GM12878 (cell line): ENCODE measurements around the gene POLA1. TPM values are rescaled to one million over a fixed set of nuclear protein-coding genes. Genes with fewer than 3 reads are reported as not detected.

Source experiments
- ATAC-seq: fragments of 200-7000 bp; cut with Tn5 transposase; 3 replicates; pipeline ENCODE4 v1.9.1; 2020; ENCODE audit warnings: mild to moderate bottlenecking, moderate library complexity
- BruUV-seq: library from RNA; stranded (reverse); fragments of 400-500 nt; replicated peaks from 2 replicates; lab custom pipeline; 2021; lab: Mats Ljungman, UMichigan
- CTCF ChIA-PET: fragments of 300-600 bp; sonication (Branson Sonifier 250); formaldehyde crosslinking; extraction: SDS; loops from one replicate; lab custom pipeline; 2021; ENCODE audit warnings: inconsistent platforms; lab: Yijun Ruan, JAX
- POLR2A ChIA-PET: fragments of 350-600 bp; formaldehyde crosslinking; extraction: SDS; loops from one replicate; lab custom pipeline; 2021; ENCODE audit warnings: inconsistent platforms; lab: Charles Lee
- RAD21 ChIA-PET: fragments of 300-600 bp; sonication (Branson Sonifier 250); formaldehyde crosslinking; loops from one replicate; lab custom pipeline; 2023; ENCODE audit warnings: antibody characterized with exemption; ENCODE audit not compliant: unreplicated experiment; lab: Charles Lee
- SMC1A ChIA-PET: fragments of 300-600 bp; sonication (Branson Sonifier 250); formaldehyde crosslinking; loops from one replicate; lab custom pipeline; 2023; ENCODE audit not compliant: unreplicated experiment, uncharacterized antibody; lab: Charles Lee
- DNase-seq: peaks from one replicate; pipeline ENCODE4 v3.0.0-alpha.2; 2011; ENCODE audit warnings: low read depth, low spot score
- FAIRE-seq: peaks from 3 replicates; lab custom pipeline; 2011; peaks lifted over from hg19 to GRCh38; lab: Jason Lieb, UNC
- H2AFZ ChIP-seq: 2 replicates; pipeline ENCODE4 v1.6.0; 2011; ENCODE audit warnings: low read depth, low read length, control low read depth; ENCODE audit not compliant: control insufficient read depth
- H3K27ac ChIP-seq: 2 replicates; pipeline ENCODE4 v1.5.1; 2011; ENCODE audit warnings: control low read depth; ENCODE audit not compliant: control insufficient read depth, insufficient read depth
- H3K27me3 ChIP-seq, 2 experiments: replicated peaks in 1 of 2; 2 replicates each; pipeline versions ENCODE4 v1.6.0 to v1.6.1; 2011; ENCODE audit warnings: low read length in 1 of 2; ENCODE audit not compliant: control insufficient read depth in 2 of 2, insufficient read depth in 2 of 2
- H3K36me3 ChIP-seq, 2 experiments: 2 replicates each; pipeline ENCODE4 v1.5.1; 2011; ENCODE audit warnings: low read length in 1 of 2; ENCODE audit not compliant: control insufficient read depth in 2 of 2, insufficient read depth in 2 of 2
- H3K4me1 ChIP-seq: 2 replicates; pipeline ENCODE4 v1.6.1; 2011; ENCODE audit warnings: mild to moderate bottlenecking, low read length, moderate library complexity, mixed read lengths; ENCODE audit not compliant: control insufficient read depth, insufficient read depth
- H3K4me2 ChIP-seq: 2 replicates; pipeline ENCODE4 v1.6.0; 2011; ENCODE audit warnings: control low read depth; ENCODE audit not compliant: control insufficient read depth, insufficient read depth
- H3K4me3 ChIP-seq: fragments of 200-600 bp; sonication (generic); 2 replicates; pipeline ENCODE4 v1.5.1; 2016
- H3K79me2 ChIP-seq: 2 replicates; pipeline ENCODE4 v1.6.0; 2011; ENCODE audit warnings: low read length; ENCODE audit not compliant: control insufficient read depth, insufficient read depth
- H3K9ac ChIP-seq: 2 replicates; pipeline ENCODE4 v1.8.0; 2011; ENCODE audit warnings: low read length, control low read depth, mixed read lengths; ENCODE audit not compliant: control insufficient read depth, insufficient read depth
- H3K9me3 ChIP-seq: replicated peaks from 3 replicates; pipeline ENCODE4 v1.5.1; 2011; ENCODE audit warnings: mild to moderate bottlenecking, low read length; ENCODE audit not compliant: control insufficient read depth, insufficient read depth
- H4K20me1 ChIP-seq: 2 replicates; pipeline ENCODE4 v1.6.0; 2011; ENCODE audit not compliant: control insufficient read depth, insufficient read depth
- BACH1 ChIP-seq: fragments of 450-650 bp; IDR thresholded peaks from 2 replicates; pipeline ENCODE4 v1.6.1; 2017; ENCODE audit warnings: mild to moderate bottlenecking, borderline replicate concordance
- CBX3 ChIP-seq: fragments of 200-600 bp; sonication (generic); IDR thresholded peaks from 2 replicates; pipeline ENCODE4 v1.6.1; 2016; ENCODE audit warnings: low read depth, borderline replicate concordance
- CREB1 ChIP-seq: IDR thresholded peaks from 2 replicates; pipeline ENCODE4 v1.6.1; 2012; ENCODE audit warnings: low read depth, mild to moderate bottlenecking, inconsistent platforms
- GABPA ChIP-seq: IDR thresholded peaks from 2 replicates; pipeline ENCODE4 v1.6.1; 2014; ENCODE audit warnings: antibody characterized with exemption, low read depth, mild to moderate bottlenecking, inconsistent platforms
- IRF4 ChIP-seq: IDR thresholded peaks from 2 replicates; pipeline ENCODE4 v1.6.1; 2011; ENCODE audit warnings: low read depth, low read length
- JUND ChIP-seq: IDR thresholded peaks from 2 replicates; pipeline ENCODE4 v1.6.1; 2012; ENCODE audit warnings: low read depth, mild to moderate bottlenecking, low read length, improper control_type of control experiment, moderate library complexity
- KLF5 ChIP-seq: fragments of 450-650 bp; IDR thresholded peaks from 2 replicates; pipeline ENCODE4 v1.6.1; 2014; ENCODE audit warnings: mild to moderate bottlenecking; ENCODE audit not compliant: partially characterized antibody
- NRF1 ChIP-seq: conservative IDR thresholded peaks from 2 replicates; pipeline ENCODE4 v1.6.1; 2011; ENCODE audit warnings: mild to moderate bottlenecking, low read depth, low read length, improper control_type of control experiment
- RB1 ChIP-seq: fragments of 450-650 bp; formaldehyde crosslinking; IDR thresholded peaks from 2 replicates; pipeline ENCODE4 v1.6.1; 2017; ENCODE audit warnings: mild to moderate bottlenecking, borderline replicate concordance
- RUNX3 ChIP-seq: IDR thresholded peaks from 2 replicates; pipeline ENCODE4 v1.6.1; 2012; ENCODE audit warnings: low read length, inconsistent platforms
- SIN3A ChIP-seq: IDR thresholded peaks from 2 replicates; pipeline ENCODE4 v1.6.1; 2012; ENCODE audit warnings: low read depth, low read length, improper control_type of control experiment
- SIX5 ChIP-seq: IDR thresholded peaks from 2 replicates; pipeline ENCODE4 v1.6.1; 2011; ENCODE audit warnings: mild to moderate bottlenecking, low read depth, low read length, moderate library complexity; ENCODE audit not compliant: severe bottlenecking
- SMC3 ChIP-seq: IDR thresholded peaks from 2 replicates; pipeline ENCODE4 v1.6.1; 2011; ENCODE audit warnings: low read length, improper control_type of control experiment, borderline replicate concordance
- SUPT20H ChIP-seq: IDR thresholded peaks from 2 replicates; pipeline ENCODE4 v1.6.1; 2011; ENCODE audit warnings: low read depth, mild to moderate bottlenecking, low read length, moderate library complexity, borderline replicate concordance; ENCODE audit not compliant: control insufficient read depth
- TAF1 ChIP-seq: IDR thresholded peaks from 2 replicates; pipeline ENCODE4 v1.6.1; 2011; ENCODE audit warnings: mild to moderate bottlenecking, low read depth, low read length, borderline replicate concordance
- ZNF207 ChIP-seq: fragments of 450-650 bp; IDR thresholded peaks from 2 replicates; pipeline ENCODE4 v1.6.1; 2014; ENCODE audit warnings: antibody characterized with exemption, mild to moderate bottlenecking, borderline replicate concordance
- WGBS: methylation state at CpG from one replicate; pipeline ENCODE4 v1.1.6; 2016; ENCODE audit warnings: low lambda C conversion rate; ENCODE audit not compliant: insufficient replicate concordance, insufficient coverage; ENCODE audit errors: missing lambda C conversion rate; 5-methylcytosine and 5-hydroxymethylcytosine counted together
- in situ Hi-C: fragments of 300-500 bp; cut with MboI; formaldehyde crosslinking; loops from 9 replicates; pipeline ENCODE4 v1.14.3; 2018; ENCODE audit warnings: mixed read lengths
- intact Hi-C: fragments of 100-400 bp; cut with micrococcal nuclease; formaldehyde crosslinking; loops from one replicate; pipeline ENCODE4 v1.14.2; 2022; ENCODE audit not compliant: unreplicated experiment
- polyA plus RNA-seq, 11 experiments: library from polyadenylated mRNA; depleted of rRNA in 4 of 11; unstranded in 6 of 11; stranded (reverse) in 5 of 11; fragments of >200 nt; fragmentation: Nextera tagmentation in 4 of 11; fragmentation: Illumina TruSeq in 1 of 11; extraction: Ambion mirVana in 4 of 11; extraction: Trizol in 1 of 11; gene quantifications; 1 replicate in 1 of 11; 2 replicates in 10 of 11; pipeline versions ENCODE4 v1.2.1 to v1.2.3, GENCODE V29; 2011 to 2016; ENCODE audit warnings: inconsistent platforms in 2 of 11, missing spikeins in 2 of 11, low read depth in 1 of 11
- total RNA-seq, 4 experiments: library from RNA; depleted of rRNA in 3 of 4; stranded (reverse); fragments of >200 nt in 3 of 4; fragmentation: Illumina TruSeq in 1 of 4; extraction: Trizol in 1 of 4; gene quantifications; 2 replicates each; pipeline versions ENCODE4 v1.2.1 to v1.2.3, GENCODE V29; 2013 to 2021
- TF ChIP-seq, protein P1 (sequence below): fragments of 450-650 bp; IDR thresholded peaks from 2 replicates; pipeline ENCODE4 v1.6.1; 2017; ENCODE audit warnings: antibody characterized with exemption, mild to moderate bottlenecking, moderate library complexity
- TF ChIP-seq, protein P2 (sequence below): fragments of 450-650 bp; conservative IDR thresholded peaks from 2 replicates; pipeline ENCODE4 v1.6.1; 2017; ENCODE audit warnings: mild to moderate bottlenecking, moderate library complexity
- TF ChIP-seq, protein P3 (sequence below): IDR thresholded peaks from 2 replicates; pipeline ENCODE4 v1.6.1; 2012; ENCODE audit warnings: low read depth, low read length, improper control_type of control experiment

Gene POLA1
- total and polyA plus RNA-seq, 10 of the 15 experiments (the other 5 are each of a cell fraction or from before 2014, with no cell fraction given): 6.5 to 34.7 (median 24.8) TPM

DNA sequence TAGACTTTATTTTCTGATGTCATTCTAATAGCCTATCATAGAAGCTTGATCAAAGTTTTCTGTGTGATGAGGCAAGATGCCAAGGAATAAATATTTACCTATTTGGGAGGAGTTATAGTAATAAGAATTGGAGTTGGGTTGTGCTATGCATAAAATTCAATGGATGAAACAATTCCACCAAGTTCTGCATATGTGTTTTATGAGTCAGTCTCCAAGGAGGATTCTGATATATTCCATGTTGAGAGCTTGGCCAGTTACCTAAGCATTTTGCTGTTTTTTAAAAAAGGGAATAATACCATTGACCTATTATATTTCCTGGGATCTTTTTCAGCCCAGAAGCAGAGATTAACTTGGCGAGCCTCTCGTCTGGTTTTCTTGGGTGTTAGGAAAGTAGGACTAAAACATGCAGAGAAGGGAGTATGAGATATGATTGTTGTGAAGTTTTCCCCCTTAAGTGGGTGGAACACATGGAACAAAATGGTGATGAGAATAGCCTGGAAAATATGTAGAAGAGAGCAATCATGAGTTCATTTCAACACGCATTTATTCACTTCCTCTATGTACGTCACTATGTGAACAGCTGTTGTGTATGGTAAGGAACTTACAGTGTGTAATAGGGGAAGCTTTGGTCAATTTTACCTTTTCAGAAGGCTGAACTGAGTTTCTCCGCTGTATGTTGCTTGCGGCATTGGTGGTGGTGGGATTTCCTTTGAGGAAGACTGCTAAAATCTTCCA, 39.2 kb downstream of the POLA1 start:
- SMC1A ChIA-PET: interaction anchor here (1.1 kb wide), 1 partner anchor 14 kb away, joined by 3 read pairs; no protein-coding TSS in a partner anchor
- ATAC-seq (no peak), FAIRE-seq (no peak), DNase-seq (no peak)
- no peak for TF ChIP-seq KLF5
- TF ChIP-seq, protein P1, sequence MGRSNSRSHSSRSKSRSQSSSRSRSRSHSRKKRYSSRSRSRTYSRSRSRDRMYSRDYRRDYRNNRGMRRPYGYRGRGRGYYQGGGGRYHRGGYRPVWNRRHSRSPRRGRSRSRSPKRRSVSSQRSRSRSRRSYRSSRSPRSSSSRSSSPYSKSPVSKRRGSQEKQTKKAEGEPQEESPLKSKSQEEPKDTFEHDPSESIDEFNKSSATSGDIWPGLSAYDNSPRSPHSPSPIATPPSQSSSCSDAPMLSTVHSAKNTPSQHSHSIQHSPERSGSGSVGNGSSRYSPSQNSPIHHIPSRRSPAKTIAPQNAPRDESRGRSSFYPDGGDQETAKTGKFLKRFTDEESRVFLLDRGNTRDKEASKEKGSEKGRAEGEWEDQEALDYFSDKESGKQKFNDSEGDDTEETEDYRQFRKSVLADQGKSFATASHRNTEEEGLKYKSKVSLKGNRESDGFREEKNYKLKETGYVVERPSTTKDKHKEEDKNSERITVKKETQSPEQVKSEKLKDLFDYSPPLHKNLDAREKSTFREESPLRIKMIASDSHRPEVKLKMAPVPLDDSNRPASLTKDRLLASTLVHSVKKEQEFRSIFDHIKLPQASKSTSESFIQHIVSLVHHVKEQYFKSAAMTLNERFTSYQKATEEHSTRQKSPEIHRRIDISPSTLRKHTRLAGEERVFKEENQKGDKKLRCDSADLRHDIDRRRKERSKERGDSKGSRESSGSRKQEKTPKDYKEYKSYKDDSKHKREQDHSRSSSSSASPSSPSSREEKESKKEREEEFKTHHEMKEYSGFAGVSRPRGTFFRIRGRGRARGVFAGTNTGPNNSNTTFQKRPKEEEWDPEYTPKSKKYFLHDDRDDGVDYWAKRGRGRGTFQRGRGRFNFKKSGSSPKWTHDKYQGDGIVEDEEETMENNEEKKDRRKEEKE: no peak
- no peak for TF ChIP-seq JUND
- TF ChIP-seq, protein P2, sequence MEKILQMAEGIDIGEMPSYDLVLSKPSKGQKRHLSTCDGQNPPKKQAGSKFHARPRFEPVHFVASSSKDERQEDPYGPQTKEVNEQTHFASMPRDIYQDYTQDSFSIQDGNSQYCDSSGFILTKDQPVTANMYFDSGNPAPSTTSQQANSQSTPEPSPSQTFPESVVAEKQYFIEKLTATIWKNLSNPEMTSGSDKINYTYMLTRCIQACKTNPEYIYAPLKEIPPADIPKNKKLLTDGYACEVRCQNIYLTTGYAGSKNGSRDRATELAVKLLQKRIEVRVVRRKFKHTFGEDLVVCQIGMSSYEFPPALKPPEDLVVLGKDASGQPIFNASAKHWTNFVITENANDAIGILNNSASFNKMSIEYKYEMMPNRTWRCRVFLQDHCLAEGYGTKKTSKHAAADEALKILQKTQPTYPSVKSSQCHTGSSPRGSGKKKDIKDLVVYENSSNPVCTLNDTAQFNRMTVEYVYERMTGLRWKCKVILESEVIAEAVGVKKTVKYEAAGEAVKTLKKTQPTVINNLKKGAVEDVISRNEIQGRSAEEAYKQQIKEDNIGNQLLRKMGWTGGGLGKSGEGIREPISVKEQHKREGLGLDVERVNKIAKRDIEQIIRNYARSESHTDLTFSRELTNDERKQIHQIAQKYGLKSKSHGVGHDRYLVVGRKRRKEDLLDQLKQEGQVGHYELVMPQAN: no peak
- no peak for TF ChIP-seq CREB1
- TF ChIP-seq RB1: no peak
- TF ChIP-seq NRF1: no peak
- no peak for TF ChIP-seq ZNF207
- TF ChIP-seq GABPA: no peak
- TF ChIP-seq SUPT20H: no peak
- no peak for TF ChIP-seq SIX5
- TF ChIP-seq, protein P3, sequence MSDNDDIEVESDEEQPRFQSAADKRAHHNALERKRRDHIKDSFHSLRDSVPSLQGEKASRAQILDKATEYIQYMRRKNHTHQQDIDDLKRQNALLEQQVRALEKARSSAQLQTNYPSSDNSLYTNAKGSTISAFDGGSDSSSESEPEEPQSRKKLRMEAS: no peak
- TF ChIP-seq TAF1: no peak
- no peak for TF ChIP-seq BACH1
- TF ChIP-seq IRF4: no peak
- no peak for TF ChIP-seq RUNX3
- TF ChIP-seq CBX3: no peak
- TF ChIP-seq SIN3A: no peak
- no peak for TF ChIP-seq SMC3
- Histone ChIP-seq H3K9ac (no peak overlapping the region), H3K27me3 (no peaks in the 10 kb centered on the region), H3K79me2 (no peaks in the 10 kb centered on the region), H4K20me1 (no peaks in the 10 kb centered on the region), H3K4me2 (no peak overlapping the region), H3K4me3 (no peak overlapping the region), H3K27ac (no peak overlapping the region), H3K36me3 (peaks cover 0 to 3% of the 10 kb centered on the region in 2 experiments; a peak in 1 of 4 replicates), H2AFZ (no peak overlapping the region), H3K9me3 (no peaks in the 10 kb centered on the region), H3K4me1 (no peaks in the 10 kb centered on the region)
- POLR2A ChIA-PET: no interaction called here
- CTCF ChIA-PET: interaction anchor here (1.0 to 1.2 kb wide), 2 partner anchors 9 to 20 kb away, joined by 3 to 4 read pairs; no protein-coding TSS in a partner anchor
- intact Hi-C loops: no loop called here
- 80% methylated on average over 6 of the region's 6 CpGs for WGBS
- no TSS peak for BruUV-seq
- RAD21 ChIA-PET: no interaction called here
- in situ Hi-C loops: no loop called here
